Rectal smooth muscle tissue (tissue), 1 donor: Measurements from ENCODE around the gene ZNF334.

Experiments used
- H3K27ac ChIP-seq: one replicate; pipeline ENCODE4 v1.7.0; 2013; ENCODE audit warnings: low read depth, low read length, inconsistent platforms
- H3K27me3 ChIP-seq: one replicate; pipeline ENCODE4 v1.7.0; 2013; ENCODE audit warnings: low read length; ENCODE audit not compliant: control insufficient read depth, insufficient read depth
- H3K36me3 ChIP-seq: one replicate; pipeline ENCODE4 v1.7.0; 2013; ENCODE audit warnings: low read length; ENCODE audit not compliant: control insufficient read depth, insufficient read depth
- H3K4me1 ChIP-seq: one replicate; pipeline ENCODE4 v1.7.0; 2013; ENCODE audit warnings: low read length; ENCODE audit not compliant: control insufficient read depth, insufficient read depth
- H3K4me3 ChIP-seq: one replicate; pipeline ENCODE4 v1.7.0; 2013; ENCODE audit warnings: low read length
- H3K9ac ChIP-seq: one replicate; pipeline ENCODE4 v1.7.0; 2013; ENCODE audit warnings: low read length

ZNF334 gene

DNA sequence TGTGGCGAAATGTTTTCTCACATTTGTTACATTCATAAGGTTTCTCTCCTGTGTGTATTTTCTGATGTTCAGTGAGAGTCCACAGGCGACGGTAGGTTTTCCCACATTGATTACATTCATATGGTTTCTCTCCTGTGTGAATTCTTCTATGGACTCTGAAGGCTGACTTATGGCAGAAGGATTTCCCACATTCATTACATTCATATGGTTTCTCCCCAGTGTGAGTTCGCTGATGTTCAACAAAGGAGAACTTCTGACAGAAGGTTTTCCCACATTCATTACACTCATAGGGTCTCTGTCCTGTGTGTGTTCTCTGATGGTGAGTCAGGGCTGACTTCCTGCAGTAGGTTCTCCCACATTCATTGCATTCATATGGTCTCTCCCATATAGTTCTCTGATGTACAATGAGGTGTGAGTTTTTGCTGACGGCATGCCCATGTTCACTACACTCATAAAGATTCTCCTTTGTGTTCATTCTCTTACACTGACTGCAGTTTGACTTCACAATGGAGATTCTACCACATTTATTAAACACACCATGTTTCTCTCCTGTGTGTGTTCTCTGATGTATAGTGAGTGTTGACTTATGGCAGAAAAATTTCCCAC is 11.9 kb downstream of the ZNF334 start:
- Histone ChIP-seq H3K27me3 (no peaks in the 10 kb centered on the region), H3K4me3 (no peak overlapping the region), H3K9ac (no peak overlapping the region), H3K4me1 (no peaks in the 10 kb centered on the region), H3K27ac (no peak overlapping the region), H3K36me3 (no peaks in the 10 kb centered on the region)

GRCh38 chr20:46494077-46494476 is 19.3 kb downstream of the ZNF334 start:
- no peaks in the 10 kb centered on the region for H3K4me1 ChIP-seq
- no peaks in the 10 kb centered on the region for H3K27me3 ChIP-seq
- no peak overlapping the region for H3K27ac ChIP-seq
- no peak overlapping the region for H3K9ac ChIP-seq
- H3K36me3 ChIP-seq = no peaks in the 10 kb centered on the region
- no peak overlapping the region for H3K4me3 ChIP-seq

GRCh38 chr20:46491354-46491753 is 22.0 kb downstream of the ZNF334 start:
- no peaks in the 10 kb centered on the region for H3K36me3 ChIP-seq
- no peak overlapping the region for H3K9ac ChIP-seq
- no peaks in the 10 kb centered on the region for H3K27me3 ChIP-seq
- H3K27ac ChIP-seq = no peak overlapping the region
- H3K4me3 ChIP-seq = no peak overlapping the region
- no peaks in the 10 kb centered on the region for H3K4me1 ChIP-seq

GRCh38 chr20:46488451-46488850 is 24.9 kb downstream of the ZNF334 start:
- no peaks in the 10 kb centered on the region for H3K27me3 ChIP-seq
- H3K27ac ChIP-seq = no peak overlapping the region
- no peaks in the 10 kb centered on the region for H3K4me1 ChIP-seq
- no peak overlapping the region for H3K9ac ChIP-seq
- no peaks in the 10 kb centered on the region for H3K36me3 ChIP-seq
- H3K4me3 ChIP-seq = no peak overlapping the region

GRCh38 chr20:46487628-46488027 is 25.7 kb downstream of the ZNF334 start:
- H3K9ac ChIP-seq = no peak overlapping the region
- no peak overlapping the region for H3K27ac ChIP-seq
- H3K27me3 ChIP-seq = no peaks in the 10 kb centered on the region
- no peaks in the 10 kb centered on the region for H3K4me1 ChIP-seq
- H3K4me3 ChIP-seq = no peak overlapping the region
- no peaks in the 10 kb centered on the region for H3K36me3 ChIP-seq

DNA sequence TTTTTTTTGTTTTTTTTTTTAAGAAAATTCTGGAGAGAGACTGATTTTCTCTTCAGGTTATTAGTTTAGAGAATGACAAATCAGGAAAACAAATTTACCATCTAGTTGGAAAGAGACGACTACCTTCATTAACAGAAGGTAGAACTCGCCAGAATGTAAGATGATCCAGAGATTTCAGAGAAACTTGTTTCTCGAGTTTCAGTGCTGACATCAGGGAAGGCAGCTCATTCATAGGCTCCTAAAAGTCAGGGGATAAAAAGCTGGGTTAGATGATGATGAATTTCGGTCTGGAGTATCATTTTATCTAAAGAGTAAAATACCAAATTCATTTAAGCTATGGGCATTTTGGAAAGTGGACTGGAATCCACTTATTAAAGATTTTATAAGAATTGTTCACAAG is 27.9 kb downstream of the ZNF334 start:
- Histone ChIP-seq H3K36me3 (no peaks in the 10 kb centered on the region), H3K4me1 (no peaks in the 10 kb centered on the region), H3K27ac (no peak overlapping the region), H3K4me3 (no peak overlapping the region), H3K27me3 (no peaks in the 10 kb centered on the region), H3K9ac (no peak overlapping the region)

GRCh38 chr20:46484954-46485353 is 28.4 kb downstream of the ZNF334 start:
- Histone ChIP-seq H3K4me3 (no peak overlapping the region), H3K27ac (no peak overlapping the region), H3K4me1 (no peaks in the 10 kb centered on the region), H3K36me3 (no peaks in the 10 kb centered on the region), H3K9ac (no peak overlapping the region), H3K27me3 (no peaks in the 10 kb centered on the region)

- no peaks in the 10 kb centered on the region for H3K27me3 ChIP-seq
- H3K4me3 ChIP-seq = no peak overlapping the region
- H3K27ac ChIP-seq = no peak overlapping the region
- no peaks in the 10 kb centered on the region for H3K36me3 ChIP-seq
- no peaks in the 10 kb centered on the region for H3K4me1 ChIP-seq
- no peak overlapping the region for H3K9ac ChIP-seq
Measured at GRCh38 chr20:46483879-46484278, 29.5 kb downstream of the ZNF334 start.

DNA sequence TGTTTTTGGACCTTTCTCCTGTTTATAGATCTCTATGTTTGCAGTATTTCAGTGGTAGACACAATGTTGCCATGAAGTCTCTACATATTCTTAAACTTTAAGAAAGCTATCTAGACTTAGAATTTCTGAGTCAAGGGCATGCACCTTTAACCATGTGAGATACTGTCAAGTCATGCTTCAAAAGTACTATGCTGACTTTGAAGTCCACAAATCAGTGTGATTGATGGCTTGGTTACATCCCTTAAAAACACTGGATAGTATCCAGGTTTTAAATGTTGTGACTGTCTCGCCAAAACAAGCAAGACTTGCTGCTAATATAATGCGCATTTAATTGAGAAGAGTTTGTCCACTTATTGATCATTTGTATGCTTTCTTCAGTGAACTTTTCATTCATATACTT is 30.5 kb downstream of the ZNF334 start:
- Histone ChIP-seq H3K9ac (no peak overlapping the region), H3K4me1 (no peaks in the 10 kb centered on the region), H3K27ac (no peak overlapping the region), H3K27me3 (no peaks in the 10 kb centered on the region), H3K36me3 (no peaks in the 10 kb centered on the region), H3K4me3 (no peak overlapping the region)

DNA sequence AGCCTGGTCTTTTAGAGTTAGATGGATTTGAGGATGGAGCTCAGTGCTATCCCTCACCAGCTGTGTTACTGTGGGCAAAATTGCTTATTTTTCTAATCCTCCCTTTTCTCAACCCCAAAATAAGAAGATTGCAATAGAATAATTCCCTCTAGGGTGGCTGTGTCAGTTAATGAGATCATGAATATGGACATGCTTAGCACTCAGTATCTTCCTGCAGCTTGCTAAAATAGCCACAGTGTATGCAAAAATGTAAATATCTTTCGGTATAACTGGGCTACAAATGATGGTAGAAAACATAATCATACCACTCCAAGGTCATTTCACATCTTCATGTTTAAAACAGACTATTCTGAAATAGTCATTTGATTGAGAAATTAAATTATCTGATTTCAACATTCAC is 35.7 kb downstream of the ZNF334 start:
- no peak overlapping the region for H3K9ac ChIP-seq
- no peak overlapping the region for H3K27ac ChIP-seq
- H3K4me1 ChIP-seq = no peaks in the 10 kb centered on the region
- H3K36me3 ChIP-seq = no peaks in the 10 kb centered on the region
- no peaks in the 10 kb centered on the region for H3K27me3 ChIP-seq
- H3K4me3 ChIP-seq = no peak overlapping the region

DNA sequence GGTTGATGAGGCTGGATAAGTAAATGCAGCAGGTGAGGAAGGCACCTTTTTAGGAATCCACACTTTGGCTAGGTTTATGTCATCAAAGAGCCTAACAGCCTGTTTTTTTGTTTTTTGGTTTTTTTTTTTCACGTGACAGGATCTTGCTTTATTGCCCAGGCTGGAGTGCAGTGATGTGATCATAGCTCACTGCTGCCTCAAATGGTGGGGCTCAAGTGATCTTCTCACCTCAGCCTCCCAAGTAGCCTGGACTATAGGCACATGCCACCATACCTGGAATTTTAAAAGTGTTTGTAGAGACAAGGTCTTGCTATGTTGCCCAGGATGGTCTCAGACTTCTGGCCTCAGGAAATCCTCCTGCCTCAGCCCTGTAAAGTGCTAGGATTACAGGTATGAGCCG is 36.1 kb downstream of the ZNF334 start:
- Histone ChIP-seq H3K4me3 (no peak overlapping the region), H3K9ac (no peak overlapping the region), H3K27ac (no peak overlapping the region), H3K4me1 (no peaks in the 10 kb centered on the region), H3K27me3 (no peaks in the 10 kb centered on the region), H3K36me3 (no peaks in the 10 kb centered on the region)

DNA sequence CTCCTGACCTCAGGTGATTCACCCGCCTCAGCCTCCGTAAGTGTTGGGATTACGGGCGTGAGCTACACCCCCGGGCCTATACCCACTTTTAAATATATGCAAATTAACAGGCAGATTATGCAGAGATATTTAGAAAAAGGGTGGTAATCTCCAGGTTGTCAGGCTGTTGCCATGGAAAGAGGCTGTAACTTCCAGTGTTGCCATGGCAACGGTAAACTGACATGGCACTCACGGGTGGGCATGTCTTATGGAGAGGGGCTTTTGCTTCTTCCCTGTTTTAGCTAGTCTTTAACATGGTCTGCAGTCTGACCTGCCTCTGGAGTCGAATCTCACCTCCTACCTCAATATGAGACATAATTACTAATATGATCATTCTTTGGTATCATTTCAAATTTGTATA is 44.9 kb downstream of the ZNF334 start:
- Histone ChIP-seq H3K4me3 (no peak overlapping the region), H3K36me3 (no peaks in the 10 kb centered on the region), H3K27ac (no peak overlapping the region), H3K9ac (no peak overlapping the region), H3K4me1 (no peaks in the 10 kb centered on the region), H3K27me3 (no peaks in the 10 kb centered on the region)

DNA sequence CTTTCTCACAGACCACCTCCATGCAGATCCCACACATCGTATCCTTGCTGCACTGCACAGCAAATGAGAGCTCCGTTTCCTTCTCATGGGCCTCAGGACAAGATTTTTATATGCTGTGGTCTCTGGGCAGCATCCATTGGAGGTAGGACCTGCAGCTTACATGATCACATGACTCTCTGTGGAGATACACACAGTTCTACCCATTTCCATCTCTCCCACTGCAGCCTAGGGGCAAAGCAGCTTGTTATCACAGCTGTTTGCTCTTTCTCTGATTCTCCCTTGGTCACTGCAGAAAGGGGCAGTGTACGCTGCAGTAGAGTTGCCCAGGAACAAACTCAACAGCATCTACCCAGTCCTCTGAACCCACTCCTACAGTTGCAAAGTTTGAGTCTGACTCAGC is 48.9 kb downstream of the ZNF334 start:
- Histone ChIP-seq H3K36me3 (no peaks in the 10 kb centered on the region), H3K27me3 (no peaks in the 10 kb centered on the region), H3K9ac (no peak overlapping the region), H3K27ac (no peak overlapping the region), H3K4me3 (no peak overlapping the region), H3K4me1 (no peaks in the 10 kb centered on the region)
